GM18520 (cell line): ENCODE measurements around the gene ERAL1.
A peak's percentile ranks its signal among the peaks of the same experiment; 100 is the strongest.
"Not testable (repeated sequence)": the region's sequence is repeated elsewhere in the genome, so short reads cannot be mapped to it uniquely, and the experiment has no call there.

Source experiments
- ATAC-seq: cut with Tn5 transposase; IDR thresholded peaks from one replicate; pipeline ENCODE4 v1.9.1; 2021; ENCODE audit not compliant: unreplicated experiment

Gene ERAL1

GRCh38 chr17:28854457-28855335 lies at the start of gene ERAL1:
ERAL1 (plus strand) TSS chr17:28855016; CDS start chr17:28855035, 19 bp downstream.
- peak; percentile 84 for ATAC-seq

GRCh38 chr17:28807925-28808634 lies 46.7 kb upstream of the ERAL1 start:
- no peak for ATAC-seq

GRCh38 chr17:28810437-28810836 lies 44.4 kb upstream of the ERAL1 start:
- no peak for ATAC-seq

GRCh38 chr17:28811651-28812090 lies 43.1 kb upstream of the ERAL1 start:
- no peak for ATAC-seq

GRCh38 chr17:28812091-28812747 lies 42.6 kb upstream of the ERAL1 start:
- peak; percentile 99 for ATAC-seq

GRCh38 chr17:28812748-28813377 lies 42.0 kb upstream of the ERAL1 start:
- no peak for ATAC-seq

- ATAC-seq, result no peak
Measured at GRCh38 chr17:28816540-28816939, 38.3 kb upstream of the ERAL1 start.

GRCh38 chr17:28818819-28819221 lies 36.0 kb upstream of the ERAL1 start:
- no peak for ATAC-seq

- ATAC-seq, result no peak
Measured at GRCh38 chr17:28819582-28819981, 35.2 kb upstream of the ERAL1 start.

- no peak for ATAC-seq
Measured at GRCh38 chr17:28827672-28828071, 27.1 kb upstream of the ERAL1 start.

GRCh38 chr17:28828294-28829040 lies 26.3 kb upstream of the ERAL1 start:
- ATAC-seq, result no peak

GRCh38 chr17:28834420-28834819 lies 20.4 kb upstream of the ERAL1 start:
- ATAC-seq, result no peak

- not testable (repeated sequence) for ATAC-seq
Measured at GRCh38 chr17:28836541-28836940, 18.3 kb upstream of the ERAL1 start.

GRCh38 chr17:28839221-28839620 lies 15.6 kb upstream of the ERAL1 start:
- no peak for ATAC-seq

- no peak for ATAC-seq
Measured at GRCh38 chr17:28841901-28842281, 12.9 kb upstream of the ERAL1 start.

GRCh38 chr17:28842282-28843012 lies 12.4 kb upstream of the ERAL1 start, which contains the start of gene FAM222B:
FAM222B (minus strand) TSS chr17:28842790; CDS start chr17:28766667, 76,123 bp downstream.
- ATAC-seq, result peak; percentile 82

- ATAC-seq, result no peak
Measured at GRCh38 chr17:28843816-28844148, 11.0 kb upstream of the ERAL1 start.

- no peak for ATAC-seq
Measured at GRCh38 chr17:28846231-28846630, 8.6 kb upstream of the ERAL1 start.

GRCh38 chr17:28846699-28847098 lies 8.1 kb upstream of the ERAL1 start:
- not testable (repeated sequence) for ATAC-seq

GRCh38 chr17:28848667-28849066 lies 6.1 kb upstream of the ERAL1 start:
- ATAC-seq, result not testable (repeated sequence)
